Left ventricle myocardium superior (tissue), 1 donor: ENCODE results near the gene METTL25B. TPM values are rescaled to one million over a fixed set of nuclear protein-coding genes. Genes with fewer than 3 reads are reported as not detected.

Experiments
- ATAC-seq: fragments of 200-7000 bp; cut with Tn5 transposase; one replicate; pipeline ENCODE4 v1.9.1; 2020; ENCODE audit warnings: mild to moderate bottlenecking, moderate library complexity
- DNase-seq: peaks from one replicate; pipeline ENCODE4 v3.0.0-alpha.2; 2020
- intact Hi-C: fragments of 100-400 bp; cut with micrococcal nuclease; formaldehyde crosslinking; loops from one replicate; pipeline ENCODE4 v1.11.0; 2022
- long read RNA-seq: library from polyadenylated mRNA; unstranded; transcript quantifications from one replicate; pipeline ENCODE4 v2.0.0, GENCODE V29; 2021
- total RNA-seq: library from RNA; stranded (reverse); fragmentation: NEBNext Ultra II Directional; extraction: Animal tissue kit (Norgen Biotek cat#: 25700); gene quantifications from one replicate; pipeline ENCODE4 v1.2.1, GENCODE V29; 2021
- donor health status: DM: no; HTN: yes; CAD: no; lungs with severe emphysema.

METTL25B gene
- total RNA-seq, result 14.7 TPM
- long read RNA-seq, partial matches to known transcripts, result 0 of 11 reads
- long read RNA-seq, other reads (novel, unspliced or antisense), result 10 of 11 reads

DNA sequence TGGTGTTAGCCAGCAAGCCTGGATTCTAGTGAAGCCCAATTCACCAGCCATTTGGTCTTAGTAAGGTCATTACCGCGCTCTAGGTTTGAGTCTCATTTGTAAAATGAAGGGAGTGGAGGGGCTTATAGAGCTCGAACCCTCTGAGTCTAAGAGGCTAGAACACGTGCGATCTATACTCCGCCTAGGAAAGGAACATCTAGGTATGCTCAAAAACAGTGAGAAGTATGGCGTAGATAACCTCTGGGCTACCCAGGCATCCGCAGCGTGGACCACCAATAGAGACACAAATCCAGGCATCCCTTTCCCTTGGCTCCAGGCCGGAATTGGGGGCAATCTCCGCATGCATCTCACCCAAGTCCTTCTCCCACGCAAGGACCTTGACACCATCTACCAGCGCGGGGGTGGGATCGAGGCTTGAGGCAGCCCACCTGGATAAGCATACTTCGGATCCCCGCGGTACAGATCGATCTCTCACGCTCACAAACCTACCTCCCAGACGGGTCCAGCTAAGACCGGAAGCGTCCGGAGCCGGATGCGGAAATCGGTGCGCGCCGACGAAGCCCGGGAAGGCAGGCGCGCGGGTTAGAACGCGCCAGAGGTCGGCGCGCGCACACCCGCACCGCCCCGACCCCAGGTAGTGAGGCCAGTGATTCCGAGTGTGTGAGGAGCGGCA is at the start of gene METTL25B:
Gene METTL25B, plus strand, starts transcription at position 544 of the 673 bp plus-strand sequence. CDS start 636 bp downstream, outside the sequence.
- intact Hi-C loops, result loop anchor here (5.0 kb wide), 1 partner anchor 39 kb away; the partner anchor contains the start of gene PRCC
- DNase-seq (peak; percentile 88), ATAC-seq (peak; percentile 79)

DNA sequence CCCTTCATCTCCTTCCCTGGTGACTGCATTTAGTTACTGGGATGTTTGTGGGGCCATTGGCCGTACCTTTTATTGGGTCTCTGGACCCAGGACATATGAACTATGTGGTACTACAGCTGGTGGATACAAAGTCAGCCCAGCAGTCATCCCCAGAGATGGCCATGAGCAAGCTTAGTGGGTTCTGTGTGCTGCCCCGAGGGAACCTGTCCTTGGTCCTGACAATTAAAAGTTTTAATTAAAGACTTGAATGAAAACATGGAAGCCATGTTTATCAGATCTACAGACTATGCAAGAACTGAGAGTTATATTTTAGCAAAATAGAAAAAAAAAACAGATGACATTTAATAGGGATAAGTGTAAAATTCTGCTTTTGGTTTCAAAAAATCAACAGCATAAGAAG is 48.2 kb upstream of the METTL25B start:
- intact Hi-C loops, result no loop called here
- no peak for ATAC-seq

DNA sequence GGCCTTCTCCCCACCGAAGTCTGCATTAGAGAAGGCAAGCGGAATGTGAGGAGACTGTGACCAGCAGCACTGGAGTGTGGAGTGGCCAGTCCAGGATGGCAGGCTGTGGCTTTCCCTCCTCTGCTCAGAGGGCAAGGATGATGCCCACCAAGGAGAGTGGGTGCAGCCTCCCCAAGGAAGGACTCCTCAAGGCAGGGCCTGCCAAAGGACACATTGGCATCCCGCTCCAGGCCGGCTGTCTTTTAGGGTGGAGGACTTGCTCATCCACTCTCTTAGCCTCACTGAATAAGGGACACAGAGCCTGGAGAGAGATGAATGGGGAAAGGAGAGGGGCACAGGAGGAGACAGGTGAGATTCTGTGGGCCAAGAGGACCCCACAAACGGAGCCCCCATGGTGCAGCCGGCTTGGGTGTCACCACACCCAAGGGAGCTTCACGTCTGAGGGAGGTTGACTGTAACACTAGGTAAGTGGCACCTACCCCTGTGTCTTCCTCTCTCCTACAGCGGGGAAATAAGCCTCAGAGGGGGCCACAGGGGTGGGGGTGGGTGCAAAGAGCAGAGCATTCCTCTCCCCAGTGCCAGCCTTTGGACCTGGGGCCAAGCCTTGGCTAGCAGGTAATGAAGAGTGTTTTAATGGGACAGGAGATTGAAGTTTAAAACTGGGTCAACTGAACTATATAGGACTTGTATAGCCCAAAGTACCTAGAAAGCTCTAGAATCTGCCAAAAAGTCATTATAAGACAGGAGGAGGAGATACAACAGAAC is 46.9 kb upstream of the METTL25B start:
- intact Hi-C loops, result no loop called here
- no peak for DNase-seq

More for the DNA sequence above, 48.2 kb upstream of the METTL25B start:
- no peak for DNase-seq

DNA sequence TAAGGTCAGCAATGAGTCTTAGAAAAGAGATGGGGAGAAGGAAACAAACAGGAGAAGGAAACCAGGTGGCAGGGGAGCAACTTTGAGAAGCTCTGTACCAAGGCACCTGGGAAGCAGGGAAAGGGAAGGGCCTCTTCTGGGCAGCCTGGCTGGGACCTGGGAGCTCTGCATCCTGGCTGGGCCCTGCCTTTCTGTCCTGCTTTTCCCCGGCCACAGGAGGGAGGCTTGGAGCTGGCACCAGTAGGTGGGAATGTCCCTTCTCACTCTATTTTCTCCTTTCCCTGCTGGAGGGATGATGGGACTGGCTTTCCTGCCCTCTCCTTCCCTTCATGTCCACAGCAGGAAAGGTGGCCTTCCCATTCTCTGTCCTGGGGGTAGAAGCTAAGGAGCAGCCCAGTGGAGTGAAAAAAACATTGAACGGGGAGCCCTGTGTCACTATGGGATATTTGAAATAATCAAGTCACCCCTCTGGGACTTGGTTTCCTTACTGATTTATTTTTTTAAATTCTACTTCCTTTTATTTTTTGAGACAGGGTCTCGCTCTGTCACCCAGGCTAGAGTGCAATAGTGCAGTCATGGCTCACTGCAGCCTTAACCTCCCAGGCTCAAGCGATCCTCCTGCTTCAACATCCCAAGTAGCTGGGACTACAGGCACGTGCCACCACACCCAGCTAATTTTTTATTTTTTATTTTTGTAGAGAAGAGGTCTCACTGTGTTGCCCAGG is 45.9 kb upstream of the METTL25B start:
- ATAC-seq, result no peak
- DNase-seq, result no peak
- intact Hi-C loops, result no loop called here

More for the DNA sequence above, 46.9 kb upstream of the METTL25B start:
- ATAC-seq, result no peak

DNA sequence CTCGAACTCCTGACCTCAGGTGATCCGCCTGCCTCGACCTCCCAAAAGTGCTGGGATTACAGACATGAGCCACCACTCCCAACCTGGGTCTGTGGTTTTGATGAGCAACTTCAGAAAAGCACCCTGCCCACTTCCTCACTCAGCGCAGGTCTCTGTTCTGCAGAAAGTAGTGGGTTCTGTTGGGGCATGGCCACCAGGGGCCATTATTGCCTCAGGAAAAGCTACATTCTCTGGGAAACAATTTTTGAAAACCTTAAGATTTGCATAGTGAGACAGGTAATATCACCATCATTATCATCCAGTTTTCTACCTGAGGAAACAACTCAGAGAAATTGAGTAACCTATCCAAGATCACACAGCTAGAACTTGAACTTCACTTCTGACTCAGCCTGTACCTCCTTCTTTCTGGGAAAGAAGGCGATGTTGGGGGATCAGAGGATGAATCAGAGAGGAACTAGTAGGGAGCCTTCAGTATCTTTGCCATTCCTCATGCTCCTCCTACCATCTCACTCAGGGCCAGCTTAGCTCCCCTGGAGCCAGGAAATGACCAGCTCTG is 44.0 kb upstream of the METTL25B start:
- DNase-seq (no peak), ATAC-seq (no peak)
- intact Hi-C loops, result no loop called here

DNA sequence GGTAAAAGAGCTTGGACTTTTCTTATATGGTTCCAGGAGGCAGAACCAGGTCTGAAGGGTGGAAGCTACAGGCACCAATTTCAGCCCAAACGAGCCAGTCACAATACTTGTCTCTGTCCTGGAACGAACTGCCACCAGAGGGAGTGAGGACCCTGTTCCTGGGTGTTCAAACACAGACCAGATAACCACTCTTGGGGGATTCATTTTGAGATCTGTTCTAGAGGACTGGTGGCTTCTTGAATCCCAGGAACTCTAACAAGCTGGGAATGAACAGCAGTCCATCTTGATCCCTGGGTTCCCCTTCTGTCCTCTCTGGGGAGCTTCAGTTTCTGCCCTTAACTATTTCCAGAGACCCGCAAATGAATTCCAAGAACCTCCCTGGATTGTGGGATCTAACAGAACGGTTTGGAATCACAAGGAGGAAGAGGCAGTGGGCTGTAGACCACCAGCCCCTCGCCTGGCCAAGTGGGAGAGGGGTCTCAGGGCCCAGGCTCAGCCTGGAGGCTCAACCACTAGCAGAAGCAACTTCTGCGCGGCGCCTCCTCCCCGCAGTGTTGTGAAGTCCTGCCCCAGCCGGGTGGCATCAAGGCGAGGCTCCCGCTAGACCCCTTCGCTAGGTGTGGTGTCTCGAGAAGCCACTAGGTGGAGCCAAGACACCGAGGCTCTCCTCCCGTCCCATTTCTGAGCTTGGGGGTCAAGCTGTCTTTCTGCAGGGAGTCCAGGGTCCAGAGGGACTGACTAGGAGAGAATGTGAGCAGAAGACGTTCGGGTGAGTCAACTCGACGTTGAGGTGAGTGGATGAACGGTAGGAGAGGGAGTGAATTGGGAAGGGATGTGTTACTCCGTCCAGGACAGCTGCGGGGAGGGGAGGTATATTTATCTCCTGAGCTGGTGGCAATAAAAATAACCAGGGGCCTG is 39.0 kb upstream of the METTL25B start:
- intact Hi-C loops, result loop anchor here (1.0 kb wide), 1 partner anchor 36 kb away; no protein-coding TSS in a partner anchor
- peak; percentile 80 for DNase-seq
- ATAC-seq, result peak; percentile 94

DNA sequence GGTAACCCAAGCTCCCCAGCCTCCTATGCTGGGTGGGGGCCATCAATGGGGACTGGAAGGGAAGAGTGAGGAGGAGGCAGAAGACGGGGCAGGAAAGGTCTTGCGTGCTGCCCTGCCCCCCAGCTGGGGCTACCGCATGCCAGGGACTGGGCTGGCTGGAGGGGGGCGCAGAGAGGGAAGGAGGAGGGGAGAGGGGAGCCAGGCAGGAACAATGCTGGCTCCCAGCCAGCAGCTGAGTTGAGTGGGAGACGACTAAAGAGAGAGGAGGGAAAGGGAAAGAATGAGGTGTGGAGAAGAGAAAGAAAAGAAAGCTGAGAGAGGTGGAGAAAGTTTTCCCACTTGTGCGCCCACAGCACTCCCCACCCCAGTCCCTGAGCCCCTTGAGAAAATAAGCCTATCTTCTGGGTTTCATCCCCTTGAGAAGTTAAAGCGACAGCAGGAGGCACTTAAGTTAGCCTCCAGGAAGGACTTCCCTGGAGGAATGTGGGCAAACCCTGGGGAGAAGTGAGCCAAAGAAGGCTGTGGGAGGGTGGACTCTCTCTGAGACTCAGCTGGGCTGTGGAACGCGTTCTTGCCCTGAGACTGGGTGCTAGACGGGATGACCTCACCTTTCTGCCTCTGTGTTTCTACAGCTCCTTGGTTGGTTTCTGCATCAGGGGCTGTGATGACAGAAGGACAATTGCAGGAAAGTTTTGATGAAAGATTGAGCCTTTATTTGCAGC is 38.2 kb upstream of the METTL25B start:
- ATAC-seq (peak; percentile 14), DNase-seq (no peak)
- intact Hi-C loops, result loop anchor here (1.0 kb wide), 1 partner anchor 35 kb away; no protein-coding TSS in a partner anchor

DNA sequence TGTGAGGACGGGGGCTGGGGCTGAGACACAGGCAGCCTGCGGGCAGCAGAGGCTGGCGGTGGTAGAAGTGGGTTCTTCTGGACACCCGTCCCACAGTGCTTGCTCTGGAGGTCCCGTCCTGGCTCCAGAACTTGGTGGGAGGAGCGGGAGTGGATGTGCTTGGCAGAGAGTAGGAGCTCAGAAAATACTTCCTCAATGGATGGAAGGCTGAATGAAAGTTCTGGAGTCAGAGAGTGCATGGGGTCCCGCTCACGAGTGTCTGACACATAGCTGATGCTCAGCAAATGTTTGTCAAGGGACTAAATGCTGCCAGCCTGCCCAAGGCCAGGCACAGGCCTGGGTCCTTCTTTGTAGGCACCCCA is 37.6 kb upstream of the METTL25B start:
- ATAC-seq (no peak), DNase-seq (no peak)
- intact Hi-C loops, result no loop called here

DNA sequence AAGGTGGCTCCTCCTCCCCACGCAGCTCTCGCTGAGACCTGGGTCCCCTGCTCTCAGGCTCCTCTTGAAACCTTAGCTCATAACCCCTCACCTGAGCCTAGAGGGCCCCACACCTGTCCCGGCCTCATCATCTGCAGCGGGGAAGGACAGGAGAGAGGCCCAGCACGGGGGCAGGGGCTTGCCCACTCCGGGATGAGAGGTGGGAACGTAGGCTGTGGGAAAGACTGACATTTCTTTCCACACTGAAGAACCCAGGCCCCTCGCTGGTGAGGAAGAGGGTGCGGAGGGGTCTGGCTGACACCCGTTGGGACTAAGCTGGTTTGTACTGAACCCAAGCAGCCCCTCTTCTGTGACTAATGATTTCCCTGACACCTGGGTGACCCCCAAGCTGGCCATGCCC is 37.1 kb upstream of the METTL25B start:
- intact Hi-C loops, result no loop called here
- ATAC-seq (no peak), DNase-seq (no peak)

DNA sequence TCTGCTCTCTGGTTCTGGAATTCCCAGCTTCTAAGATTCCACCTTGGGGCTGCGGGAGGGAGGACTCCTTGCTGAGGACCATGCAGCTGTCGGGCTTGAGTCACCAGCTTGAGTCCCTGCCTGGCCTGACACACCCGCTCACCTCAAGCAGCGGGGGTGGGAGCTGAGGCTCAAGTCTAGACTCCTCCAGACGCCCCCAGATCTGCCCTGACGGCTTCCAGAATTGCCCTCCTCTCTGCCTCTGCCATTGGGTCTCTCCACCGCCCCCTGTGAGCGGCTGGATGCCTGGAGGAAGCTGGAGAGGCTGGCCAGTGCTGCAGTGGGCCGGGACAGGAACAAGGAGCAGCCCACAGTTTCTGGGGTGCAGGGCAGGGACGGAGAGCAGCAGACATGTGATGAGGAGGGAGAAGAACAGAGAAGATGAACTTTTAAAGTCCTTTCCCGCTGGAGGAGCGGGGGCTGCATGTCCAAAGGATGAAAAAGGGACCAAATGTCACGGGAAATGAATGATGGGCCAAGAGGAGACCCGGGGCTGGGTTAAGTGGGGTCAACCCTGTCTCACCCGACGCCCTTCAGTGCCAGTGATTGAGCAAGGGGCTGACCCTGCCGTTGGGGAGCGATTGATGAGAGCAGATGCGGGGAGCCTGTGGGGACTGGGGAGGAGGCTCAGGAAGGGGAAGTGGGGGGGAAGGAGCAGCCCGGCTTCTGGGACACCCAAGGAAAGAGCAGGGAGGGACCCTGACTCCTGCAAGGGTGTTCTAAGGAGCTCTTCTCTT is 36.4 kb upstream of the METTL25B start:
- ATAC-seq (no peak), DNase-seq (no peak)
- intact Hi-C loops, result no loop called here

DNA sequence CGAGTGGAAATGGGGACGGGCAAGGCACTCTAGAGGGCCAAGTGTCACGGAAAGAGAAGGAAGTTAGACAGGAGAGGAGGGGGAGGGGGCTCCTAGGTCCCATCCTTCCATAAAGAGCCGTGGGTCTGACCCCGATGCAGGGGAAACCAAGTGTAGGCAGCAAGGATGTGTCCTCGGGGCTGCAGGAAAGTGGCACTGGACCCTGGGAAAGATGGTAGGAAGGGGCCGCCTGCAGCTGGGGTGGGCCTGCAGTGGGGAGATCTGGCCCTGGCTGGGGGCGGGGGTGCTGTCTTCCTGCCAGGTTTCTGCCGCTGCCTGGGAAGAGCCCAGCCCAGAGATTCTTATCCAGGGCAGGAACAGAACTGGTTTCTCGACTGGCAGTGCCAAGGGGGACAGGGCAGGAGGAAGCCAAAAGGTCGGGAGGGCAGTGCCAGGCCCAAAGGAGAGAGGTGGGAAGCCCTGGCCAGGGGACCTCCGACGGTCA is 35.8 kb upstream of the METTL25B start:
- intact Hi-C loops, result no loop called here

DNA sequence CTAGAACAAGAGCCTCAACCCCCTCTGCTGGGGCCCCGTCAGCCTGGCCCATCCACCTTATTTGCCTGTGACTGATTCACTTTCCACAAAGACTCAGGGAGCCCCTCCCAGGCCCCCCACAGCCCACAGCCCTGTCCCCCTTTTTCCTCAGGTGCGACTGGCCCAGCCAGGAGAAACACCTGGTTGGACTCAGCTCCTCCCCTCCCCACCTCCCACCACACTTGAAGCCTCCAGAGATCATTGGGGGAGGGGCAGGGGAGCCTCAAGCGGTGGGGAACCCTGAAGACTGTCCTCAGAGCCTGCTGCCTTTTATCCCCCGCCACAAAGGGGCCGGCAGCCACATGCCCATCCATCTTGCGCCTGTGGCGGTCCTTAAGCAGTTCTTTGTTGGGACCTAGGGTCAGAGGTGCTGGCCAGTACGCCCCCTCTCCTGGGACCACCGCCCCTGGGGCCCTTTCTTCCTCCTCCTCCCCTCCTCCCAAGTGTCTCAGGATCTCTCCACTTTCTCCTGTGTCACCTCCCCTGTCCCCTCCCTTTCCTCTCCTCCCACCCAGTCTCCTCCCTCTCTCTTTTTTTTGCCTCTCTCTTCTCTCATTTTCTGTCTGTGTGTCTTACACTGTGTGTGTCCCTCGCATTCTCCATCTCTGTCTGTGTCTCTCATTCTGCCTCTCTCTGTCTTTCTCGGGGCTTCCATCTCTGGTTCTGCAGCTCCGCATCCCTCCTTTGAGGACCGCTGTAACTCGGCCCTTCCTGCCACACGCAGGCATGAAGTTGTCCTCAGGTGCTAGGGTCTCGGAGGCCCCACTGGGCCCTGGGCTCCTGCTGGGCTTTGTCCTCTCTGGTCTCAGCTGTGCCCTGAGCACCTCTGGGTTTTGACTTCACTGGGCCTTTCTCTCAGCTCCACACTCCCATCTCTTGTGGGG is 35.1 kb upstream of the METTL25B start:
- intact Hi-C loops, result no loop called here
- no peak for DNase-seq
- ATAC-seq, result no peak

More for the DNA sequence above, 35.8 kb upstream of the METTL25B start:
- DNase-seq, result no peak
- no peak for ATAC-seq

DNA sequence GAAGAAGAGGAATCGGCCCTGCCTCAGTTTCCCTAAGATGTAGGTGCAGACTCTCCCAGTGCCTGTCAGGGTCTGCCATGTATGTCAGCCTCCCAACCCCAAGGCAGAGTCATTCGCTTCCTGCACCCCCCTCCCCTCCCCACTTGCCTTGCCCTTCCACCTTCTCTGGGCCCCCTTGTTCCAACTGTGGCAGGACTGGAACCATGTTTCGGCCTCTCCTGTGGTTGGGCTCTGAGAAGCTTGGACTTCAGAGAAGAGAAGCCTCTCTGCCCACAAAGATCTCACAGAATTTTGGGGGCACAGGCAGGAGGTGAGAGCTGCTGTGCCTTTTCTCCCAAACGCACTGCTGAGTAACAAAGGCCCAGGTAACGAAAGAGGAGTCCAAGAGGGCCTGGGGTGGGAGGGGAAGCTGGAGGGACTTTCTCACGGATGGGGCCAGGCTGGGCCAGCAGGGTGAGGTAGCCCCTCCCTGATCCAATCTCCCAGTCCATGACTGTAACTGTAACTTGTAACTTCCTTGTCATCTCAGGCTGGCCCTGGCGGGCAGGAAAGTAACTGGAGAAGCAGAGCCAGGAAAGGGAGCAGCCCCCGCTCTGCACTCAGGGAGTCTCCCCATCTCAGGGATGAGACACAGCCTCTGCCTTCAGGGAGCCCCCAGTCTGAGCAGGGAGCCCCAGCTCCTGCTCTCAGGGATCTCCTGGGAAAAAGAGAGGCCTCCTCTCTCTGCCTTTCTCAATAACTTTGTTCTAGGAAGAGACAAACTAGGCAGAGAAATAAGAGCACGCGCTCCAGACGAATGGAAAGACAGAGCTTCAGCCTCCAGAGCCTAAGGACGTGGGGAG is 34.2 kb upstream of the METTL25B start:
- DNase-seq, result no peak
- intact Hi-C loops, result no loop called here
- ATAC-seq, result no peak

DNA sequence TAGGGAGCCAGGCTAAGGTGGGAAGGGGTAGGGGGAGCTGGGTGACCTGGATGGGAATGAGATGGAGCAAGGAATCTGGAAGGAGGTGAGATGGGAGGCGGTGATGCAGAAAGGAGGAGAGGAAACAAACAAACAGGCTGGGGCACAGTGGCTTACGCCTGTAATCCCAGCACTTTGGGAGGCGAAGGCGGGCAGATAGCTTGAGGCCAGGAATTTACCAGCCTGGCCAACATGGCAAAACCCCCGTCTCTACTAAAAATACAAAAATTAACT is 33.6 kb upstream of the METTL25B start:
- intact Hi-C loops, result no loop called here
- DNase-seq, result no peak
- no peak for ATAC-seq

DNA sequence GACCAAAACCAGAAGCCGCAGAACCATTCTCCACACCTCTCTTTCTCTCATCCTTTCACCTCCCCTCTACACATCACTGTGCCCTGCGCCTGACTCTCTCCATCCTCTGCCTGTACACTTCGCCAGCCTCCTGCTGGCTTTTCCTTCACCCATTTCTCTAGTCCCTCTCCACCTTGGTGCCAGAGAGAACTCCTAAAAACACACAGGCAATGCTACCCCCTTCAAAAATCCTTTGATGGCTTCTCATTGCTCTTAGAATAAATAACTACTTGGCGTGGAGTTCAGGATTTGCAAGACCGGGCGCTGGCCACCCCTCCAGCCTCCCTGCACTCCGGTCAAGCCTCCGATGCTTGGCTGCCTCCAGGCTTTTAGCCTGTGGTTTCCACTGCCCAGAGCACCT is 31.5 kb upstream of the METTL25B start:
- intact Hi-C loops, result no loop called here
- DNase-seq (no peak), ATAC-seq (no peak)
